K562 (cell line): ENCODE measurements around the gene ISG20L2. TPM values are rescaled to one million over a fixed set of nuclear protein-coding genes. Genes with fewer than 3 reads are reported as not detected.
A peak's percentile ranks its signal among the peaks of the same experiment; 100 is the strongest.

Source experiments
- BRF1 ChIP-seq: IDR thresholded peaks from 3 replicates; pipeline ENCODE4 v1.6.1; 2011; ENCODE audit warnings: borderline replicate concordance, mild to moderate bottlenecking; ENCODE audit not compliant: insufficient read length; ENCODE audit errors: extremely low read depth
- GMEB1 ChIP-seq: fragments of 250-450 bp; sonication (Bioruptor Pico); IDR thresholded peaks from 2 replicates; pipeline ENCODE4 v1.4.0; 2020; ENCODE audit warnings: mild to moderate bottlenecking
- HDAC2 ChIP-seq: fragments of 450-650 bp; IDR thresholded peaks from 2 replicates; pipeline ENCODE4 v1.6.1; 2016; ENCODE audit warnings: mild to moderate bottlenecking
- MEIS2 ChIP-seq: fragments of 450-650 bp; IDR thresholded peaks from 2 replicates; pipeline ENCODE4 v1.6.1; 2014; ENCODE audit warnings: mild to moderate bottlenecking; ENCODE audit not compliant: partially characterized antibody
- MTA2 ChIP-seq: fragments of 450-650 bp; IDR thresholded peaks from 2 replicates; pipeline ENCODE4 v1.6.1; 2016; ENCODE audit warnings: low read depth
- NELFE ChIP-seq: IDR thresholded peaks from 2 replicates; pipeline ENCODE4 v1.6.1; 2011; ENCODE audit warnings: mild to moderate bottlenecking; ENCODE audit not compliant: insufficient read depth, insufficient read length
- OTX1 ChIP-seq: fragments of 450-650 bp; formaldehyde crosslinking; IDR thresholded peaks from 2 replicates; pipeline ENCODE4 v1.4.0; 2022; ENCODE audit warnings: mild to moderate bottlenecking
- PHF20 ChIP-seq: fragments of 450-650 bp; IDR thresholded peaks from 2 replicates; pipeline ENCODE4 v1.6.1; 2018; ENCODE audit not compliant: partially characterized antibody
- RBM25 ChIP-seq: fragments of 200-400 bp; formaldehyde crosslinking; IDR thresholded peaks from 2 replicates; pipeline ENCODE4 v1.6.1; 2018; ENCODE audit warnings: low read length, low read depth, moderate library complexity; ENCODE audit not compliant: severe bottlenecking
- SMC3 ChIP-seq: conservative IDR thresholded peaks from 2 replicates; pipeline ENCODE4 v1.6.1; 2011; ENCODE audit warnings: low read depth, low read length, improper control_type of control experiment; ENCODE audit not compliant: insufficient read depth
- TCF7L2 ChIP-seq: fragments of 150-350 bp; IDR thresholded peaks from 2 replicates; pipeline ENCODE4 v1.6.1; 2016; ENCODE audit warnings: low read depth, mild to moderate bottlenecking, low read length, moderate library complexity
- ZNF699 ChIP-seq: fragments of 250-450 bp; sonication (Bioruptor Pico); IDR thresholded peaks from 2 replicates; pipeline ENCODE4 v1.8.0; 2021; ENCODE audit warnings: mild to moderate bottlenecking, moderate library complexity; ENCODE audit not compliant: insufficient replicate concordance
- polyA plus RNA-seq, 8 experiments: library from polyadenylated mRNA; depleted of rRNA in 4 of 8; stranded (reverse) in 5 of 8; unstranded in 3 of 8; fragments of >200 nt; fragmentation: Nextera tagmentation in 2 of 8; fragmentation: Illumina TruSeq in 1 of 8; extraction: Ambion mirVana in 2 of 8; extraction: Trizol in 1 of 8; gene quantifications; 2 replicates each; pipeline versions ENCODE4 v1.2.1 to v1.2.3, GENCODE V29; 2011 to 2014; ENCODE audit warnings: inconsistent platforms in 1 of 8, missing spikeins in 1 of 8
- total RNA-seq, 7 experiments: library from RNA; depleted of rRNA in 6 of 7; stranded (reverse); fragments of >200 nt in 6 of 7; fragmentation: Illumina TruSeq in 2 of 7; extraction: Trizol in 2 of 7; gene quantifications; 2 replicates each; pipeline versions ENCODE4 v1.2.1 to v1.2.3, GENCODE V29; 2011 to 2021; ENCODE audit warnings: low replicate concordance in 1 of 7

Gene ISG20L2
- total and polyA plus RNA-seq, 9 of the 15 experiments (the other 6 are each of a cell fraction or from before 2014, with no cell fraction given), result 21.3 to 130 (median 50.3) TPM

GRCh38 chr1:156689953-156690674 lies 38.5 kb downstream of the ISG20L2 start (continued):
- TF ChIP-seq MEIS2 (no peak), NELFE (no peak), TCF7L2 (no peak), ZNF699 (CRISPR knock-in tag) (no peak), RBM25 (peak; percentile 88), MTA2 (no peak), GMEB1 (CRISPR knock-in tag) (no peak), OTX1 (no peak), HDAC2 (peak; percentile 66), BRF1 (no peak), SMC3 (no peak), PHF20 (no peak)
